Mesothelial cell of epicardium (in vitro differentiated cells): ENCODE data around the gene DLK1. TPM values are rescaled to one million over a fixed set of nuclear protein-coding genes. Genes with fewer than 3 reads are reported as not detected.
A peak's percentile ranks its signal among the peaks of the same experiment; 100 is the strongest.

Experiments used
- DNase-seq, 2 experiments: peaks; one replicate each; pipeline ENCODE4 v3.0.0; 2021; ENCODE audit warnings: low spot score in 2 of 2; ENCODE audit not compliant: unreplicated experiment in 2 of 2
- H3K27ac Mint-ChIP-seq: 2 replicates; pipeline ENCODE4 v1.8.0; 2021; ENCODE audit warnings: mixed read lengths
- H3K27me3 Mint-ChIP-seq: 2 replicates; pipeline ENCODE4 v1.8.0; 2021; ENCODE audit warnings: low read depth, mixed read lengths
- H3K36me3 Mint-ChIP-seq: 2 replicates; pipeline ENCODE4 v1.8.0; 2021; ENCODE audit warnings: mixed read lengths
- H3K4me1 Mint-ChIP-seq: 2 replicates; pipeline ENCODE4 v1.8.0; 2021; ENCODE audit warnings: mixed read lengths
- H3K4me3 Mint-ChIP-seq: 2 replicates; pipeline ENCODE4 v1.8.0; 2021; ENCODE audit warnings: mild to moderate bottlenecking, moderate library complexity, mixed read lengths
- H3K9me3 Mint-ChIP-seq: 2 replicates; pipeline ENCODE4 v1.8.0; 2021; ENCODE audit warnings: mixed read lengths
- total RNA-seq: library from RNA; stranded (reverse); gene quantifications from 3 replicates; pipeline ENCODE4 v1.2.1, GENCODE V29; 2021
- TF ChIP-seq, protein P1 (sequence below): fragments of 200-600 bp; sonication (generic); IDR thresholded peaks from one replicate; pipeline ENCODE4 v1.5.0; 2021; ENCODE audit warnings: antibody characterized with exemption; ENCODE audit not compliant: unreplicated experiment

The DLK1 gene
- total RNA-seq, 1 donor from 2014 or later = 1,080 TPM

DNA sequence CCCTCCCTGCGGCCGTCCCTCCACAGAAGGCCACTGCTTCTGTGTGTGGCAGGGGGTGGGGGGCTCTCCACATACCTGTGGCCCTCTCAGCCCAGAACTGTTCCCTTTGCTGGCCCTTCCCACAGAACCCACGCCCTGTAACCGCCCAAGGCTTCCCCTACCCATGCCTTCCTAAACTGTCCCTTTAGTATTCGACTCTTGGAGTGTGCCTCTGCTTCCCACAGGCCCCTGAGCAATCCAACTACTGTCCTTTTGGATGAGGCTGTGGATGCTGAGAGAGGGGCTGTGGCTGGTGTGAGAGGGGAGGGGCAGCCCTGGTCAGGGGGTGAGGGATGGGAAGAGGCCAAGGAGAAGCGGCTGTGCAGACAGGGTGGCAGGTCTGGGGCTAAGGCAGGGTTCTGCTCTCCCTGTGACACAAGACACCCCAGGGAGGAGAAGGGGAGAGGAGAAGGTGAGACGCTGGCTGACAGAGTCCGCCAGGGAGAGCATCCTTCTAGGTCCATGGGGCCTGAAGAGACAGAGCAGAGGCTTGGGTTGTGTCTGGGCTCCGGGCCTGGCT, 46.0 kb downstream of the DLK1 start:
- Mint-ChIP-seq H3K9me3 (peaks cover 12% of the 10 kb centered on the region), H3K27me3 (peaks cover 7% of the 10 kb centered on the region), H3K27ac (no peak overlapping the region), H3K36me3 (peaks cover 6% of the 10 kb centered on the region), H3K4me3 (no peak overlapping the region), H3K4me1 (peaks cover 30% of the 10 kb centered on the region)
- no peak for DNase-seq
- TF ChIP-seq, protein P1, sequence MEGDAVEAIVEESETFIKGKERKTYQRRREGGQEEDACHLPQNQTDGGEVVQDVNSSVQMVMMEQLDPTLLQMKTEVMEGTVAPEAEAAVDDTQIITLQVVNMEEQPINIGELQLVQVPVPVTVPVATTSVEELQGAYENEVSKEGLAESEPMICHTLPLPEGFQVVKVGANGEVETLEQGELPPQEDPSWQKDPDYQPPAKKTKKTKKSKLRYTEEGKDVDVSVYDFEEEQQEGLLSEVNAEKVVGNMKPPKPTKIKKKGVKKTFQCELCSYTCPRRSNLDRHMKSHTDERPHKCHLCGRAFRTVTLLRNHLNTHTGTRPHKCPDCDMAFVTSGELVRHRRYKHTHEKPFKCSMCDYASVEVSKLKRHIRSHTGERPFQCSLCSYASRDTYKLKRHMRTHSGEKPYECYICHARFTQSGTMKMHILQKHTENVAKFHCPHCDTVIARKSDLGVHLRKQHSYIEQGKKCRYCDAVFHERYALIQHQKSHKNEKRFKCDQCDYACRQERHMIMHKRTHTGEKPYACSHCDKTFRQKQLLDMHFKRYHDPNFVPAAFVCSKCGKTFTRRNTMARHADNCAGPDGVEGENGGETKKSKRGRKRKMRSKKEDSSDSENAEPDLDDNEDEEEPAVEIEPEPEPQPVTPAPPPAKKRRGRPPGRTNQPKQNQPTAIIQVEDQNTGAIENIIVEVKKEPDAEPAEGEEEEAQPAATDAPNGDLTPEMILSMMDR = no peak

- Mint-ChIP-seq H3K36me3 (peaks cover 6% of the 10 kb centered on the region), H3K4me1 (peaks cover 35% of the 10 kb centered on the region), H3K4me3 (no peak overlapping the region), H3K27me3 (no peaks in the 10 kb centered on the region), H3K27ac (no peak overlapping the region), H3K9me3 (peaks cover 12% of the 10 kb centered on the region)
- DNase-seq = no peak
- TF ChIP-seq, protein P1 = no peak
These were observed 46.9 kb downstream of the DLK1 start for GRCh38 chr14:100773331-100774163.

- H3K36me3 Mint-ChIP-seq = peaks cover 6% of the 10 kb centered on the region
- peaks cover 35% of the 10 kb centered on the region for H3K4me1 Mint-ChIP-seq
- peaks cover 12% of the 10 kb centered on the region for H3K9me3 Mint-ChIP-seq
- H3K27ac Mint-ChIP-seq = peak overlapping the region; percentile 30
- no peak overlapping the region for H3K4me3 Mint-ChIP-seq
- DNase-seq = no peak
- no peaks in the 10 kb centered on the region for H3K27me3 Mint-ChIP-seq
- TF ChIP-seq, protein P1 = no peak
These were observed 47.5 kb downstream of the DLK1 start for GRCh38 chr14:100774164-100774537.

DNA sequence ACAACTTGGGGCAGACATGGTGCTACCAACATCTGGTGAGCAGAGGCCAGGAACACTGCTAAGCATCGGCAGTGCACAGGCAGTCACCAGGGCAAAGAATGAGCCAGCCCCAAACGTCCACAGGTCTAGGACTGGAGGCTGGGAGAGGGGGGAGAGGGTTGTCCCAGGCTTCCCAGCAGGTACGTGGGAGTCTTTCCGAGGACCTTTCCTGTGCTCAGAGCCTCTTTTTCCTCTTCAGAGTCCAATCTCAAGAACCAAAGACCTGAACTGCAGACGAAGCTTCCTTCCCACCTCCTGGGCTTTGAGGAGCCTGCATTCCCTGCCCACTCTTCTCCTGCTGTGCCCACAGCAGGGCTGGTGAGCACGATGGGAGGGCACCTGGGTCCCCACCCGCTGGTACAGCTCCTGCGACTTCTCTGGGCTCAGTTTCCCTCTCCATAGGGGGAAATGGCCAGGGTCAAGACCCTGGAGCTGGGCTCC, 48.7 kb downstream of the DLK1 start:
- DNase-seq = no peak
- Mint-ChIP-seq H3K4me1 (peaks cover 34% of the 10 kb centered on the region), H3K9me3 (peaks cover 12% of the 10 kb centered on the region), H3K4me3 (no peak overlapping the region), H3K27me3 (no peaks in the 10 kb centered on the region), H3K27ac (peak overlapping the region; percentile 94), H3K36me3 (peaks cover 6% of the 10 kb centered on the region)
- TF ChIP-seq, protein P1 = no peak

- no peak for DNase-seq
- Mint-ChIP-seq H3K4me1 (peaks cover 32% of the 10 kb centered on the region), H3K27ac (peak overlapping the region; percentile 94)
These were observed 49.3 kb downstream of the DLK1 start for GRCh38 chr14:100775831-100776591.

More at GRCh38 chr14:100775831-100776591, 49.3 kb downstream of the DLK1 start:
- Mint-ChIP-seq H3K9me3 (peaks cover 6% of the 10 kb centered on the region), H3K27me3 (no peaks in the 10 kb centered on the region), H3K36me3 (no peaks in the 10 kb centered on the region), H3K4me3 (no peak overlapping the region)
- TF ChIP-seq, protein P1 = no peak
